NCI-H1092 treated with DMSO at 0.1 percent for 48 hours (cell line): ENCODE measurements around the gene PSMC3.

ENCODE experiments used
- DNase-seq: peaks from one replicate; lab custom pipeline; 2025; lab: John Stamatoyannopoulos, UW

PSMC3 gene

DNA sequence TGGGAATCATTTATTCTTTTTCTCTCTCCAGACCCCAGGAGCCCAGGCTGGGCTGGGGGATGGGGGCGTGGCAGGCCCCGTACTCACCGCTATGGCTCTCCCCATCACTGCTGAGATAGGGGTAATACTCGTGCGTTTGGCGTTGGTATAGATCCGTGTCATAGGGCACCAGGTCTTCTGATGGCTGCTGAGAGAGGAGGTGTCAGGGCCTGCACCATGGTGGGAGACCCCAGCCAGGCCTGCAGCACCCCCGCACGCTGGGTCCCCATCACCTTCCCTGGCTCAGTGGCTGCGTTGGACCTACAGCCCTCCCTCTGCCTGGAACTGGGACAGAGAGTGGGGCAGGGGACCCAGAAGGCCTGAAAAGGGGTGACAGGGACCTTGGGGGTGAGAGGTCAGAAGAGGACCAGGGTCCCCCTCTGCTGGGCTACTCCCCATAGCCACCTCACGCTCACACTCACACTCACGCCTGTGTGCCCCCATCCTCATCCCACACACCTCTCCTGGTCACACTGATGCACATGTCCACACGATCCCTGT lies 50.6 kb downstream of the PSMC3 start:
- DNase-seq: no peak

DNA sequence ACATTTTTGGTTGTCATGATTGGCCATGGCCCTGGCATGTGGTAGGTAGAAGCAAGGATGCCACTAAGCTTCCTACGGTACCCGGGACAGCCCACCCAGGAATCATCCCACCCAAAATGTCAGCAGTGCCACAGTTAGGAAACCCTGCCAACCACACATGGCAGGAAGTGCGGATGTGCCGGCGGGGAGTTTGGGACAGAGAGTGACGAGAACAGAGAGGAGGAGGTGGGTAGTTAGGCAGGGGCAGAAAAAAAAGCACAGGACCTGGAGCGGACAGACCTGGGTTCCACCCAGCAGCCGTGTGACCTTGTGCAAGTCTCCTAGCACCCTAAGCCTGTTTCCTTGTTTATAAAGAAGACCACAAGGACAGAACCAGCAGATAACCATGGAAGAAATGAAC lies 51.2 kb downstream of the PSMC3 start:
- DNase-seq: no peak

DNA sequence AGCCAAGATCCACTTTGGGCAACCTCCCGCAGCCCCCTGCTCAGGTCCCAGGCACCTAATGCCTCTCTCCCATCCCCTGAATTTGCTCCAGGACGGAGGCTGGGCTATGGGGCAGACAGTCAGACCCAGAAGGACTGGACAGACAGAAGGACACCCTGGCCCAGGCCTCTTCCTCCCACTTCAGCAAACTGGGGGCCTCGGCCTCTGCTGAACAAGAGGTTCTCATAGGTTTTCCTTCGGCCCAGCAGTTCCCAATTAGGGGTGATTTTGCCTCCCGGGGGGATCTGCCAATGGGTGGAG lies 51.6 kb downstream of the PSMC3 start:
- no peak for DNase-seq

DNA sequence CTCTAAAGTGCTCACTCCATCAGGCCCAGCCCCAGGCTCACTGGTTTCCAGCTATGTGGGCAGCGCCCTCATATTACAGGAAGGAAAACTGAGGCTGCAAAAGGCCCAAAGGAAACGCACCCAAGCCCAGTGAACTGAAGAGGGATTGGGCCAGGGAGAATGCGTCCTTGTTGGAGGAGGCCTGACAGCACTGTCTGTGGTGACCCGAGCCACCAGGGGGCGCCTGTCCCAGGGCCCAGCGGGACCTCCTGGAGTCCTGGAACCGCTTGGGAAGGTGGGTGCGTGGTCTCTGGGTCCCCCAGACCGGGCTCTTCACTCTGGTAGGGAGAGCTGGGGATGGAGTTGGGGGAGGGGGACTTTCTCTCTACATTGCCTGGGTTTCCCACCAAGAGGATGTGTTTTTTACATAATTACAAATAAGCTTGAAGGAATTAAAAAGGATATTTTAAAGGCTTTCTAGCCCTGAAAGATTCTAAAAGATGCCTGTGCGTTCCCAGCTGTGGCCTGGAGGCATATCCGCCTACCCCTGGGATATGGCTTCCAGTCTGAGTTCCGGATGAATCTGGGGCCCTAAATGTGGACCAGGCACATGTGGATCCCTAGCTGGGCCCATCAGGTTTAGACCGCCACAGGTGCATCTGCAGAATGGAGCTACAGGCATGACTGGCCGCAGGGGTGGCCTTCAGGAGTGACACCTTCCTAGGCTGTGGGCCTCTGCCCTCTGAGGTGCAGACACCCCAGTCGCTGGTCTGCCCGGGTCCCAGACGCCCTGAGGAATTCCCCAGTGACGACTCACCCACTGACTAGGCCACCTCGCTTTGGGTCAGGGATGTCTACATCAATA lies 52.1 kb downstream of the PSMC3 start:
- peak; percentile 60 for DNase-seq

DNA sequence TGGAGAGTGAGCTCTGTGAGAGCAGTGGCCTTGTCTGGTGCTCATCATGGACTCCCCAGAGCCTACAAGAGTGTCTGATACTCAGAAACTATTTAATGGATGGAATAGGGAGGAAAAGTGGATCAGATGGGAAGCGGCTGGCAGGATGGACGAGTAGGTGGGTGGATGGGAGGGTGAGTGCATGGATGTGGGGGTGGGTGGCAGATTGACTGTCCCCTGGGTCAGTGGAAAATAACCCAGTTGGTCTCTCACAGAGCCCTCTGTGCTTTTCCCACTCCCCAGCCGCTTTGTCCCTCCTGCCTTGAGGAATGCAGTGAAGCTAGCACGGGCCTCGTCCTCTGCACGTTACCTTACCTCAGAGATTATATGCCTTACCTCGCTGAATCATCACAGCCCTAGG lies 53.8 kb downstream of the PSMC3 start:
- DNase-seq: no peak

DNA sequence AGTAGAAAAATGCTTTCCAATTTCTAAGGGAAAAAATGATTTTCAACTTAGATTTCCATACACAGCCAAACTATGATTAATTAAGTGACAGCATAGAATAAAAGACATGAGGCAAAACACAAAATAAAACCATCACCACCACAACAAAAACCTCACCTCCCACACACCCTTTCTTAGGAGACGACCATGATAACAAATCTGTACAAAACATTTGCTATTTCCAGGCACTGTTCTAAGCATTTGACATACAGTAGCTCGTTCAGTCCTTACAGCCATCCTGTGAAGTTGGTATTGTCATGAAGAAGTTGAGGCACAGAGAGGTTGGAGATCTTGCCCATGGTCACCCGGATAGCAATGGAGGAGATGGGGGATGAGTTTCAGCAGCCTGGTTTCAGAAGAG lies 56.6 kb downstream of the PSMC3 start:
- no peak for DNase-seq
